AG04450 (cell line): Measurements from ENCODE around the gene XRCC4. TPM values are rescaled to one million over a fixed set of nuclear protein-coding genes. Genes with fewer than 3 reads are reported as not detected.

Experiments used
- CTCF ChIA-PET: fragments of 300-600, 350-600 bp; formaldehyde crosslinking; extraction: SDS; loops from one replicate; lab custom pipeline; 2022; ENCODE audit warnings: antibody characterized with exemption, inconsistent platforms; lab: Charles Lee
- POLR2A ChIA-PET: fragments of 350-600 bp; formaldehyde crosslinking; extraction: SDS; loops from one replicate; lab custom pipeline; 2021; ENCODE audit warnings: antibody characterized with exemption, inconsistent platforms; lab: Yijun Ruan, JAX
- DNase-seq: peaks from one replicate; pipeline ENCODE4 v3.0.0-alpha.2; 2011; ENCODE audit warnings: low read depth, low spot score
- H3K27ac ChIP-seq: one replicate; pipeline ENCODE4 v1.5.1; 2012; ENCODE audit warnings: low read depth, low read length, control low read depth
- H3K27me3 ChIP-seq: one replicate; pipeline ENCODE4 v1.6.0; 2012; ENCODE audit warnings: low read length; ENCODE audit not compliant: control insufficient read depth, insufficient read depth
- H3K4me3 ChIP-seq: 2 replicates; pipeline ENCODE4 v1.5.1; 2011; ENCODE audit warnings: mild to moderate bottlenecking, low read depth, low read length, control low read depth
- H3K9me3 ChIP-seq: 2 replicates; pipeline ENCODE4 v1.5.1; 2012; ENCODE audit warnings: low read length; ENCODE audit not compliant: control insufficient read depth, insufficient read depth
- polyA plus RNA-seq: library from polyadenylated mRNA; depleted of rRNA; stranded (reverse); fragments of >200 nt; gene quantifications from 2 replicates; pipeline ENCODE4 v1.2.3, GENCODE V29; 2011
- TF ChIP-seq, protein P1 (sequence below): IDR thresholded peaks from 2 replicates; pipeline ENCODE4 v1.5.1; 2011; ENCODE audit warnings: low read depth, low read length, control low read depth, inconsistent platforms

Gene XRCC4
- polyA plus RNA-seq, 1 experiment: 4.2 TPM

DNA sequence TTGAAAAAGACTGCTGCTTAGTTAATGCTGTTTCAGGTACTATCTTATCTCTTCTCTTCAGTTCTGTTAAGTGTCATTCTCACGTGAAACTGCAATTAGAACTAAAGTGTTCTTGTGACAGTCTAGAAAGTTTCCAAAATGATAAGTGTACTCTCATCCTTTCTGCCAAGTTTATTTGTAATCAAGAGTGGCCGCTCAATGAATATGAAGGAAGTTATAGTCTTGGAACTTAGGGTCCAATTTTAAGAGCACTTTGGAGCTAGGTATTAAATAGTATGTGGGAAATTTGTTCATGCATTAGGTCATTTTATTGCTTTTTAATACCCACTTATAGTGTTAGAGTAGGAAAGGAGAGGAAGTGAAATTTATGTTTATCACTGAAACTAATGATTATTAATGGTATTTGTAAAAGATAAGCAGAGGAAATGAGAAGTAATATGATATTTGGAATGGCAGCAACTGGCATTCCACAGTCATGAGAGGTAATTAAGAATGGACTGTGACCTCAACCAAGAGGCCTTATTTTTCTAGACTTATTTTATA is 20.4 kb downstream of the XRCC4 start:
- TF ChIP-seq, protein P1, sequence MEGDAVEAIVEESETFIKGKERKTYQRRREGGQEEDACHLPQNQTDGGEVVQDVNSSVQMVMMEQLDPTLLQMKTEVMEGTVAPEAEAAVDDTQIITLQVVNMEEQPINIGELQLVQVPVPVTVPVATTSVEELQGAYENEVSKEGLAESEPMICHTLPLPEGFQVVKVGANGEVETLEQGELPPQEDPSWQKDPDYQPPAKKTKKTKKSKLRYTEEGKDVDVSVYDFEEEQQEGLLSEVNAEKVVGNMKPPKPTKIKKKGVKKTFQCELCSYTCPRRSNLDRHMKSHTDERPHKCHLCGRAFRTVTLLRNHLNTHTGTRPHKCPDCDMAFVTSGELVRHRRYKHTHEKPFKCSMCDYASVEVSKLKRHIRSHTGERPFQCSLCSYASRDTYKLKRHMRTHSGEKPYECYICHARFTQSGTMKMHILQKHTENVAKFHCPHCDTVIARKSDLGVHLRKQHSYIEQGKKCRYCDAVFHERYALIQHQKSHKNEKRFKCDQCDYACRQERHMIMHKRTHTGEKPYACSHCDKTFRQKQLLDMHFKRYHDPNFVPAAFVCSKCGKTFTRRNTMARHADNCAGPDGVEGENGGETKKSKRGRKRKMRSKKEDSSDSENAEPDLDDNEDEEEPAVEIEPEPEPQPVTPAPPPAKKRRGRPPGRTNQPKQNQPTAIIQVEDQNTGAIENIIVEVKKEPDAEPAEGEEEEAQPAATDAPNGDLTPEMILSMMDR: no peak
- H3K4me3 ChIP-seq: no peak overlapping the region
- CTCF ChIA-PET: no interaction called here
- no peak for DNase-seq
- H3K27ac ChIP-seq: no peak overlapping the region
- POLR2A ChIA-PET: no interaction called here
- H3K27me3 ChIP-seq: no peaks in the 10 kb centered on the region
- no peaks in the 10 kb centered on the region for H3K9me3 ChIP-seq

DNA sequence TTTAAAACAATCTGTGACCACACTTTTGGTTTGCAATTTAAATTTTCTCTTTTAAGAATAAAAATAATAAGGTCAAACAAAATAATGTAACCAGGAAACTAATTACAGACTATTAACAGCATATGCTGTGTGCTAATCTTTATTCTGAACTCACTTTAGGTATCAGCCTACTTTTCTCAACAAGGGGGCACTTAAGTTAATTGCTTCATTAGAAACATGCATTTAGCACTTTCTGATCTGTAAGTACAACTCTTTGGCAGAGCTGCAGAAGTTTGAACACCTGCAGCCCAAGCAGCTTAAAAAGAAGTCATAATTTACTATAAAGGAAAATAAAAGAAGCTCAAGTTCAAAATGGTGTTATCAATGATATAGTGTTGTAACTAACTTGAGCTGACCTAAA is 21.7 kb downstream of the XRCC4 start:
- CTCF ChIA-PET: no interaction called here
- POLR2A ChIA-PET: no interaction called here
- TF ChIP-seq, protein P1: no peak

DNA sequence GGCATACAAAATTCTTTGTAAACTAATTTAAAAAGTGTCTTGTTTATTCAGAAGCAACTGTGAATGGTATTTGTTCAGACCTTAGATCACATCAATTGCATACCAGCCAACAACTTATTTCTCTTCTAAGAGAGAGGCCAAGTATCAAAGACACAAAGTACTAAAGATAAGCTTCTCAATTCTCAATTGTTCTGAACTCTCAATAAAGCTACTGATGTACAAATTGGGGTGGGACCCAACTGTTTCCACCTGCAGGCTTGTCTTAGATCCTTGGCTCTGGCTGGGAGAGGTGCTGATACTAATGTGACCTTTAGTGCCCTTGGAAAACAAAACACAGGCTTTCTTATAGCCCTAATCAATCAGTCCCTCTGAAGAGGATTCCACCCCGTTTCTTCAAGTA is 22.1 kb downstream of the XRCC4 start:
- Histone ChIP-seq H3K27me3 (no peaks in the 10 kb centered on the region), H3K4me3 (no peak overlapping the region), H3K27ac (no peak overlapping the region), H3K9me3 (no peaks in the 10 kb centered on the region)
- ChIA-PET CTCF (no interaction called here), POLR2A (no interaction called here)
- TF ChIP-seq, protein P1: no peak
- no peak for DNase-seq

More for the DNA sequence above, 21.7 kb downstream of the XRCC4 start:
- no peak for DNase-seq
- no peak overlapping the region for H3K27ac ChIP-seq
- no peaks in the 10 kb centered on the region for H3K9me3 ChIP-seq
- H3K27me3 ChIP-seq: no peaks in the 10 kb centered on the region
- H3K4me3 ChIP-seq: no peak overlapping the region

DNA sequence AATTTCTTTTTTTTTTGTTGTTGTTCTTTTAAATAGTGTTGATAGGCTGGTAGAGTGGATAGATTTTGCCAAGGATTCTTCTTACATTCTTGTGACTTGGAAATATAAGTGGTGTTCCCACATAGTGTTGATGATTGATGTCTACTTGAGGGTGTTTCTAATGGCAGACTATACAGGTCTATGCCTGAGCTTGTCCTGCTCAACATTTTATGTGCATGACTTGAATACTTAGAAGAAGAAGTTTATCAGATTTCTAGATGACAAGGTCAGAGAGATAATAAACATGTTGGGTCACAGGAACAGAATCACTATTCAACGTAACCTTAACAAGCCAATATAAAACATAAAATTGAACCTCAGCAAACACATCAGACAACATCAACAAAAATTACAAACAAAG is 24.2 kb downstream of the XRCC4 start:
- H3K27ac ChIP-seq: no peak overlapping the region
- POLR2A ChIA-PET: no interaction called here
- DNase-seq: no peak
- CTCF ChIA-PET: no interaction called here
- no peaks in the 10 kb centered on the region for H3K27me3 ChIP-seq
- no peak overlapping the region for H3K4me3 ChIP-seq
- H3K9me3 ChIP-seq: no peaks in the 10 kb centered on the region
- TF ChIP-seq, protein P1: no peak

DNA sequence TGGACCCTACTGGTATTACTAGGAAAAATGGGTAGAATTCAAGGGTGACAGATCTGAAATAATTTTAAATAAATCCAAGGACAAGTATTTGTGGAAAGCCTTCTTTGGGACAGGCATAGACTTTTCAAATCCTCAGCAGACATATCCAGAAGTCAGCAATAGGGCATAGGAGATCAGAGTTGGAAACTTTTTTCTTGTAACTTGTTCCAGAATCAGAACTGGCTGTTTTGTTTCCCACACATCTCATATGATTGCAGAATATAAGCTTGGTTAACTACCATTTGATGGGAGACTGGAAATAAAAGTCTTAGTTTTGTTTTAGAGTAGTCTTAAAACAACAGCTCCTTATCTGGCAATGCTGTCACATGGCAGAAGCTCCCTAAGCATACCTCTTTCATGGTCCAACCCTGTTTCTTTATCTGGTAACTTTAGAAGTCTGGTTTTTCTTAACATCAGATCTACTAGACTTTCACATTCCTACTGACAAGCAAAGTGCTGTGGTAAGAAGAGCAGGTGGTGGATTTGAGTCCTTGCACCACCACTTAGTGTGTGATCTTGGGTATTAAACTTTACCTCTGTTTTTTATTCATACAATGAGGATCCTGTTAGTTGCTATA is 25.1 kb downstream of the XRCC4 start:
- ChIA-PET POLR2A (no interaction called here), CTCF (no interaction called here)
- Histone ChIP-seq H3K27ac (no peak overlapping the region), H3K9me3 (no peaks in the 10 kb centered on the region), H3K27me3 (no peaks in the 10 kb centered on the region), H3K4me3 (no peak overlapping the region)
- TF ChIP-seq, protein P1: no peak
- no peak for DNase-seq
